Neural crest cell (in vitro differentiated cells): ENCODE results near the gene MT1H. TPM values are rescaled to one million over a fixed set of nuclear protein-coding genes. Genes with fewer than 3 reads are reported as not detected.

ENCODE experiments used
- DNase-seq: peaks from one replicate; pipeline ENCODE4 v3.0.0; 2021; ENCODE audit warnings: low read depth, mixed read lengths, low spot score
- H3K27ac Mint-ChIP-seq: one replicate; pipeline ENCODE4 v1.8.0; 2021; ENCODE audit warnings: mild to moderate bottlenecking, mixed read lengths; ENCODE audit not compliant: unreplicated experiment
- H3K27me3 Mint-ChIP-seq: 2 replicates; pipeline ENCODE4 v1.8.0; 2021; ENCODE audit warnings: low read depth, mild to moderate bottlenecking, mixed read lengths
- H3K36me3 Mint-ChIP-seq: 2 replicates; pipeline ENCODE4 v1.8.0; 2021; ENCODE audit warnings: low read depth, mild to moderate bottlenecking, mixed read lengths
- H3K4me1 Mint-ChIP-seq: 2 replicates; pipeline ENCODE4 v1.8.0; 2021; ENCODE audit warnings: mixed read lengths
- H3K4me3 Mint-ChIP-seq: one replicate; pipeline ENCODE4 v1.8.0; 2021; ENCODE audit warnings: mild to moderate bottlenecking, mixed read lengths
- H3K9me3 Mint-ChIP-seq: 2 replicates; pipeline ENCODE4 v1.8.0; 2021; ENCODE audit warnings: mixed read lengths
- total RNA-seq: library from RNA; stranded (reverse); gene quantifications from 2 replicates; pipeline ENCODE4 v1.2.1, GENCODE V29; 2021
- TF ChIP-seq, protein P1 (sequence below): fragments of 200-600 bp; sonication (generic); conservative IDR thresholded peaks from 2 replicates; pipeline ENCODE4 v1.5.0; 2021; ENCODE audit warnings: antibody characterized with exemption, mild to moderate bottlenecking

Gene MT1H
- total RNA-seq, 1 donor from 2014 or later, result not detected

DNA sequence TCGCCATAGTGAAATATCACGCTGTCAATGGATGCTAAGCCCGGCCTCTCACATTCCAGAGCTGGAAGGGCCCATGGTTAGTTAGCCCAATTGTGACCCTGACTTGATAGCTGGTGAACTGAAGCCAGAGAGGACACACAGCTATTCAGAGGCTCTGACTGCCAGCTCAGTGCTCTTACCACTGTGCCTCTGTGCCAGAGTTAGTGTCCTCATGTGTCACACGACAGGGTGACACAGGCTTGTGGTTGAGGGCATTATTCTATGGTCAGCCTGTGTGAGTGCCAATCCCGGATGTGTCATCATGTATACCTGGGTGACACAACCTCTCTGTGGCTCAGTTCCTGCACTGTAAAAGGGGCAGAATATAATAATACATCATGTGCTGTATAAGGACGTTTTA, 10.2 kb downstream of the MT1H start:
- no peaks in the 10 kb centered on the region for H3K9me3 Mint-ChIP-seq
- DNase-seq, result no peak
- peaks cover 33% of the 10 kb centered on the region for H3K27me3 Mint-ChIP-seq
- no peak overlapping the region for H3K27ac Mint-ChIP-seq
- no peaks in the 10 kb centered on the region for H3K36me3 Mint-ChIP-seq
- TF ChIP-seq, protein P1, sequence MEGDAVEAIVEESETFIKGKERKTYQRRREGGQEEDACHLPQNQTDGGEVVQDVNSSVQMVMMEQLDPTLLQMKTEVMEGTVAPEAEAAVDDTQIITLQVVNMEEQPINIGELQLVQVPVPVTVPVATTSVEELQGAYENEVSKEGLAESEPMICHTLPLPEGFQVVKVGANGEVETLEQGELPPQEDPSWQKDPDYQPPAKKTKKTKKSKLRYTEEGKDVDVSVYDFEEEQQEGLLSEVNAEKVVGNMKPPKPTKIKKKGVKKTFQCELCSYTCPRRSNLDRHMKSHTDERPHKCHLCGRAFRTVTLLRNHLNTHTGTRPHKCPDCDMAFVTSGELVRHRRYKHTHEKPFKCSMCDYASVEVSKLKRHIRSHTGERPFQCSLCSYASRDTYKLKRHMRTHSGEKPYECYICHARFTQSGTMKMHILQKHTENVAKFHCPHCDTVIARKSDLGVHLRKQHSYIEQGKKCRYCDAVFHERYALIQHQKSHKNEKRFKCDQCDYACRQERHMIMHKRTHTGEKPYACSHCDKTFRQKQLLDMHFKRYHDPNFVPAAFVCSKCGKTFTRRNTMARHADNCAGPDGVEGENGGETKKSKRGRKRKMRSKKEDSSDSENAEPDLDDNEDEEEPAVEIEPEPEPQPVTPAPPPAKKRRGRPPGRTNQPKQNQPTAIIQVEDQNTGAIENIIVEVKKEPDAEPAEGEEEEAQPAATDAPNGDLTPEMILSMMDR, result no peak
- H3K4me3 Mint-ChIP-seq, result no peak overlapping the region
- H3K4me1 Mint-ChIP-seq, result peaks cover 14% of the 10 kb centered on the region

DNA sequence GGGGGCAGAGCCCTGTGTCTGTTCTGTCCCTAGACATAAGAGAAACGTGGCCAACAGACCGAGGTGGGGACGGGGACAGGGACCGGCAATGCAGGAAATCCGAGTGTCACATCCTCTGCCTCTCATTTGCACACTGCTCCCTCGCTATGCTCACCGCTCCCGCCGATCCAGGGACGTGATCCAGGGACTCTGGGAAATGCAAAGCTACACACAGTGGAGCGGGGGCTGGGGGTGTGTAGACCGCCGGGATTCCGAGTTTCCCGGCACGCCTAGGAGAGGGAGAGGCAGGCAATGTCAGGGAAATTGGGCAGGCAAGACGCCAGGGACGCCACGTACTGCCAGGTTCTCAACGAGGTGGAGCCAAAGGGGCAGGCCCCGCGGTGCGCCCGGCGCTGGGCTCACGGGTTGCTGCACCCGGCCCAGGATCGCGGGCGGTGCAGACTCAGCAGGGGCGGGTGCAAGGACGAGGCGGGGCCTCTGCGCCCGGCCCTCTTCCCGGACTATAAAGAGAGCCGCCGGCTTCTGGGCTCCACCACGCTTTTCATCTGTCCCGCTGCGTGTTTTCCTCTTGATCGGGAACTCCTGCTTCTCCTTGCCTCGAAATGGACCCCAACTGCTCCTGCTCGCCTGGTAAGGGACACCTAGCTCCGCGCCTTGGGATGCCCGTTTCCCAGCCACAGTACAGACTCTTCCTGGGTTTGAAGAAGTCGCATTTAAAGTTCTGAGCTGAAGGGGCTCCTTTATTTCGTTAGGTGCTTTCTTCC, 12.5 kb downstream of the MT1H start, which contains the start of gene MT1X:
MT1X (plus strand) TSS at position 532 of the 764 bp plus-strand sequence; CDS start at position 603, 71 bp downstream.
- peaks cover 3% of the 10 kb centered on the region for H3K9me3 Mint-ChIP-seq
- H3K4me3 Mint-ChIP-seq, result peak within 1 kb of the TSS; percentile 89
- peaks cover 14% of the 10 kb centered on the region for H3K4me1 Mint-ChIP-seq
- peaks cover 14% of the 10 kb centered on the region for H3K27me3 Mint-ChIP-seq
- H3K36me3 Mint-ChIP-seq, result no peaks in the 10 kb centered on the region
- H3K27ac Mint-ChIP-seq, result peak within 1 kb of the TSS; percentile 95
- peak; percentile 72 for DNase-seq
- TF ChIP-seq, protein P1, result no peak

DNA sequence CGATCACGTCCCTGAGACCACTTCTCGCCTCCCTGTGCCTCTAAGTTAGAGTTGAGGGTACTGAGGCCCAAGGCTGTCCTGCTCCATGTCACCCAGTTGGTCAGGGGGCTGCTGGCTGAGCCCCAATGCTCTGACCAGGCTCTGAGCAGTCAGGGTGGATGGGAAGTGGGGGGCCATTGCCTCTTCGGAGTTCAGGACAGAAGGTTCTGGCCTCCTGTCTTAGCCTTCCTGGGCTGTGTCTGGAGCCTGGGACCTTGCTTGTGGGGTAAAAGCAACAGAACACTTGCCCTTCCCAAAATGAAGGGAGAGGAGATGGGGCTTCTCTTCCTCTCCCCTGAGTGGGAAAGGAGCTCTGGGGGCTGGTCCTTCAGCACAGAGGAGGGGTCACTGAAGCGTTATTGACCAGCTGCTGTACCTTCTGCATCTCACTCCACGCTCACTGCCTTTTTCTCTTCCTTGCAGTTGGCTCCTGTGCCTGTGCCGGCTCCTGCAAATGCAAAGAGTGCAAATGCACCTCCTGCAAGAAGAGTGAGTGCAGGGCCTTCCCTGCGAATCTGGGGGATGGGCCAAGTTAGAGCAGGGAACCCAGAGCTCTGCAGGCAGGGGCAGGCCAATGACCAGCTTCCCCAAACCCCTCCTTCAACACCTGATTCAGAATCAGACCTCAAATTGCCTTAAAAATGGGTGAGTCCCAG, 13.2 kb downstream of the MT1H start:
- DNase-seq, result no peak
- H3K27ac Mint-ChIP-seq, result no peak overlapping the region
- H3K4me1 Mint-ChIP-seq, result peaks cover 14% of the 10 kb centered on the region
- H3K27me3 Mint-ChIP-seq, result peaks cover 8% of the 10 kb centered on the region
- H3K9me3 Mint-ChIP-seq, result peaks cover 4% of the 10 kb centered on the region
- TF ChIP-seq, protein P1, result no peak
- no peaks in the 10 kb centered on the region for H3K36me3 Mint-ChIP-seq
- peak overlapping the region; percentile 89 for H3K4me3 Mint-ChIP-seq

DNA sequence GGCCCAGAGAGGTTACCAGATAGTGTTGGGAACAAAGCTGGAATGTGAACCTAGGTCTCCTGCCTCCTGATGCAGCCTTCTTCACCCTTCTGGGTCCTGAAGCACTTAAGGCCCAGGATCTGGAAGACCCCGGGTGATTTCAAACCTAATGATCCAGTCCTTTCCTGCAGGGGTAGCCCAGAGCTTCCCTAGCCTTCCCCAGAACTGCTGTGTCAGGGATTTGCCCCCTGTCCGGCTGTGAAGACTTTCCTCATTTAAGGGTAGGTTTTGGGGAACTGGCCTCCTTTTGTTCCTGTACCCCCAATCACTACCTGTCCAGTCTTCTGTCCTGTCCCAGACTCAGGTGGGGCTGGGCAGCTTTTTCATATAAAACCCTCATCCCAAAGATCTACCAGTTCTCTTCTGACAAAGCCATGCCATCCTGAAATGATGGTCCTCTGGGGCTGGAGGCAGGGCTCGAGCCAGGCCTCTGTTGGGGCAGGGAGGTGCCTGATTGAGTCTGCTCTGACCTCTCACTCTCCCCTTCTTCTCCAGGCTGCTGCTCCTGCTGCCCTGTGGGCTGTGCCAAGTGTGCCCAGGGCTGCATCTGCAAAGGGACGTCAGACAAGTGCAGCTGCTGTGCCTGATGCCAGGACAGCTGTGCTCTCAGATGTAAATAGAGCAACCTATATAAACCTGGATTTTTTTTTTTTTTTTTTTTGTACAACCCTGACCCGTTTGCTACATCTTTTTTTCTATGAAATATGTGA, 14.0 kb downstream of the MT1H start:
- peaks cover 6% of the 10 kb centered on the region for H3K27me3 Mint-ChIP-seq
- peaks cover 5% of the 10 kb centered on the region for H3K9me3 Mint-ChIP-seq
- DNase-seq, result no peak
- H3K27ac Mint-ChIP-seq, result no peak overlapping the region
- TF ChIP-seq, protein P1, result no peak
- H3K4me3 Mint-ChIP-seq, result peak overlapping the region; percentile 54
- peaks cover 14% of the 10 kb centered on the region for H3K4me1 Mint-ChIP-seq
- no peaks in the 10 kb centered on the region for H3K36me3 Mint-ChIP-seq

DNA sequence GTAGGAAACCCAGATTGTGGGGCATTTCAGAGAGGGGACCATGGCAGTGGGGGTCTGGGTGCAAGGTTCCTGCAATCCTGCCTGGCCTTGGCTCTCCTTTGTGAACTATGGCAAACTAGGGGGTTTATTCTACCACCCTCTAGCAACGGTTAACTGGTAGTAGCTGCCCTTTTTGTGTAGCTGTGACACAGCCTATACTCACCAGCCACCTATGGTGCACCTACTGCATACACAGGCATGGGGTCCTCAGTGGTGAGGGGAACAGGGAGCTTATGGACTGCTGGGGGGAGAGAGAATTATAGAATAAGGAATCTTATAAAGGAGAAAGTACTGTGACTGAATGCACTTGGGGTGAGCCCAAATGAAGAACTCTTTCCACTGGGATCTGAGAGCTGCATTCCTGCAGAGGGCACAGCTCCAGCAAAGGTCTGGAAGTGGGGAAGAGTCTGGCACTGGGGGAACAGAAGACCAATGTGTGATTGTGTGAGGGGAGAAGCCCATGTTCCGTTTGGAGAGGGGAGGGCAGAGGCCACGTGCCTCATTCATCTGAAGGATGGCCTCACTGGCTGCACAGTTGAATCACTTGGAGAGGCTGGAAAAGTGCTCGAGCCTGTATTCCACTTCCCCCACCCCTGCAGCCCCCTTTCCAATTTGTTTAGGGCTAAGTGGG, 14.8 kb downstream of the MT1H start:
- peaks cover 17% of the 10 kb centered on the region for H3K4me1 Mint-ChIP-seq
- TF ChIP-seq, protein P1, result no peak
- no peak overlapping the region for H3K27ac Mint-ChIP-seq
- peaks cover 5% of the 10 kb centered on the region for H3K9me3 Mint-ChIP-seq
- H3K27me3 Mint-ChIP-seq, result peaks cover 6% of the 10 kb centered on the region
- DNase-seq, result no peak
- H3K36me3 Mint-ChIP-seq, result no peaks in the 10 kb centered on the region
- peak overlapping the region; percentile 54 for H3K4me3 Mint-ChIP-seq
